GM18526 (cell line): ENCODE data around the gene TRAF7.
A peak's percentile ranks its signal among the peaks of the same experiment; 100 is the strongest.

Source experiments
- POLR2A ChIP-seq: IDR thresholded peaks from 3 replicates; pipeline ENCODE4 v1.6.1; 2011; ENCODE audit not compliant: insufficient read length; ENCODE audit errors: extremely low read depth

TRAF7 gene

GRCh38 chr16:2194166-2194834 is 38.7 kb downstream of the TRAF7 start:
- no peak for TF ChIP-seq POLR2A

- TF ChIP-seq POLR2A, result no peak
Observed at GRCh38 chr16:2194852-2195321, 39.3 kb downstream of the TRAF7 start.

DNA sequence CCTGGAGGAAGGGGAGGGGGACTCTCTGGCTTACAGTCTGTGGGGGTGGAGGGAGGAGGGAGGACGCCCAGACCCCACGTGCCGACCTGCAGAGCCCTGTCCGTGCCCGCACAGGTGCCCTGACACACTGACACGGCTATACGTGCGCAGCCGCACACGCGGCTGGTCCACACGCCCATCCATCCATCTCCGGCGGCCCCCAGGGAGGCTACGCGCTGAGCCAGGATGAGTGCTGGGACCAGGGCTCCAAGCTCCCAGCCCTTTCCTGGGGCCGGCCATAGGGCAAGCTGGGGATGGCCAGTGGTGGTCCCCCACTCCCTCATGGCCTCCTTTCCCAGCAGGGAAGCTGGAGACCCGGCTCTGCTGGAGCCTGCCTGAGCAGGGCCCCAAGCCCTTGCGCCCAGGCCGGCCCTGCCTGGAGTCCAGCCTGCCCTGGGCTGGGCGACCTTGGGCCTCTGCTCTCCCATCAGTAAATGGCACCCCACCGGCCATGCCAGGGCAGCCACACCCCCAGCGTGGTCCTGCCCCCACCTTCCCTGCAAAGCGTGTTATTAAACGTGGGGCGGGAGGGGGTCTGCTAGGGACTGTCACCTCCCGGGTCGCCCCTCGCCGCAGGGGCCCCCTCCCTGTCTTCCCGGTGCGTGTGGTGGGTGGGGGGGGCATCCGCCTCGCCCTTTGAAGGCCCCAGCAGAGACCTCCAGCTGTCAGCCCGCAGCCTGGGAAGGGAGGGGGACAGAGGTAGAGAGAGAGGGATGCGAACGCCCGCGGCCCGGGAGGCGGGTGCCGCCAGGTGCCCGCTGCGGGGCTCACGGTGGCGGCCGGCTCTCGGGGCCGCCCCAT is 40.0 kb downstream of the TRAF7 start:
- TF ChIP-seq POLR2A, result no peak

DNA sequence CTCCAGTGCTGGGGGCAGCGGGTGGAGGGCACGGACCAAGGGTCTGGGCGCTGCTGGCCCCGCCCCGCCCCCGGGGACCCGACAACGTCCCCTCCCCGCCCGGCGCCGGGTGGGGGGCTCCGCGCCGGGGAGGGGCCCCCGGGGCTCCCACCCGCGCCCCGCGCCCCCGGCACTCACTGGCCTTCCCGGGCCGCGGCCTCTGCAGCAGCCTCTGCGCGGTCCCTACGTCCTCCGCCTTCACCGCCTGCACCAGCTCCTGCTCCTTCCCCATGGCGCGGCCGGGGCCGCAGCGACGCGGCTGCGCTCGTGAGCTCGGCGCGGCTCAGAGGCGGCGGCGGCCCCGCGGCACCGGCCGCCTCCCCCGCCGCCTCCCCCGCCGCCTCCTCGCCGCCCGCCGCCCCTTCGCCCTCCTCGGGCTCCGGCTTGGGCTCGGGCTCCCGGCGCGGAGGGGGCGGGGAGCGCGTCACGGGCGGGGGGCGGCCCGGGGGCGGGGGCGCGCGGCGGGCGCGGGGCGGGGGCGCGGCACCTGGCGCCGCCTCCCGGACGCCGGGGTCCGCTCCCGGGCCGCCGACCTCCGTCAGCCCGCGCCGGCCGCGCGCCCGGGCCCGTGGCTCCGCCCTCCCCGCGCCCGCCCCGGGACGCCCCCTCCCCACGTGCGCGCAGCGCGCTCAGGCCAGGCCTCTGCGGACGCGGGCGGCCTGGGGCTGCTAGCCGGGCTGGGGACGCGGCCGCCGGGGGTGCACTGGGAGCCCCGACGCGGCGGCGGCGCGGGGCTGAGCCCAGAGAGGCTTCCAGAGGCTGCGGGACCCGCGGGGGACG is 40.8 kb downstream of the TRAF7 start, which contains the start of gene CASKIN1:
CASKIN1 (minus strand) TSS at position 444 of the 819 bp plus-strand sequence; CDS start at position 271, 173 bp downstream.
- no peak for TF ChIP-seq POLR2A

DNA sequence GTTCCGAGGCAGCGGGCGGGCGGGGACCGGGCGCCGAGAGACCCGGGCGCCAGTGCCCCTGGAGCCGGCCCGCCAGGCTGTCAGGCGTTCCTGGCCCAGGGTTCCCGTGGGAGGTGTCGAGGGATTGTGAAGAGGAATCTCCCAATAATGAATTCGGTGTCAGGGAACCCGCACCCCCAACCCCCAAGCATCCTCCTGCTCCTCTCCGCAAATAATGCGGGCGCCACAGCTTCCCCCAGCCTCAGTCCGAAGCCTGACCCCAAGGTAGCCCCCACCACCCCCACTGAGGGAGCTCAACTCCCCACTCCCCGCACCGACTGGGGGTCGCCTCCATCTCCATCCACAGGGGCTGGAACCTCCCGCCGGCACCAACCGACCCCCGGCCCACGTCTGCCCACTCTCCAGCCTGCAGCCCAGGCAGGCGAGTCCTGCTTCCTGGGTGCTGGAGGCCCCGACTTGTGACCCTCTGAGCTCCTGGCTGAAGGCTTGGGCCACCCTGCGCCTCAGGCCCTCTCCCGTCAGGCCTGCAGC is 41.5 kb downstream of the TRAF7 start:
- TF ChIP-seq POLR2A, result no peak

GRCh38 chr16:2197765-2198164 is 42.2 kb downstream of the TRAF7 start:
- no peak for TF ChIP-seq POLR2A

DNA sequence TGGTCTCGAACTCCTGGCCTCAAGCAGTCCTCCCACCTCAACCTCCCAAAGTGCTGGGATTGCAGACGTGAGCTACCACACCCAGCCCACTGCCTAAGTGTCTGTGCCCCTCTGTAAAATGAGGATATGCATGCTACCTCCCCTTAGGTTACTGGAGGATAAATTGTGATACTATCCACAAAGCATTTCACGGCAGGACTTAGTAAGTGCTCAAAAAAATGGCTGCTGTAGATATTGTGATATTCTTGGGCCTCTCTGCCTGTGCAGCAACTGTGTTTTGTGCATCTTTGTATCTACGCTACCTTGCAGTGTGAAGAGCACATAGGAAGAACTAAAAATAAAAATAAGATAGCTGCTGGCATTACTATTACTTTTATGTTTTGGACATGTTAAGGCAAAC is 42.7 kb downstream of the TRAF7 start:
- TF ChIP-seq POLR2A, result no peak

DNA sequence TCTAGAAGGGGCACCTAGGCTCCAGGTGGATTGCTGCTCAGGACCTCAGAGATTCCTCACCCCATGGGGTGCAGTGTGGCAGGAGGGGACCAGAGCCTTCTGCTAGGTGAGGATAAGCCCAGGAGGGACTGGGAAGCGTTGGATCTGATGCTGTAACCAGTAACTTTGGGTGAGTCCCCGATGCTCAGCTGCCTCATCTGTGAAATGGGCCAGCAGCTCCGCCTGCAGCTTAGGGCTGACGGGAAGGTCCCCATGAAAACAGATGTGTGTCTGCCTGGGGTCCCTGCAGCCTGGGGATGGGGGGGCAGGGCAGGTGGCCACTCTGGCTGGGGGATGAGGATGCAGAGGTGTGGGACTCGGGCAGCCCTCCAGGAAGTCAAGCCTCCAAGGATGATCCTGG is 43.5 kb downstream of the TRAF7 start:
- no peak for TF ChIP-seq POLR2A

DNA sequence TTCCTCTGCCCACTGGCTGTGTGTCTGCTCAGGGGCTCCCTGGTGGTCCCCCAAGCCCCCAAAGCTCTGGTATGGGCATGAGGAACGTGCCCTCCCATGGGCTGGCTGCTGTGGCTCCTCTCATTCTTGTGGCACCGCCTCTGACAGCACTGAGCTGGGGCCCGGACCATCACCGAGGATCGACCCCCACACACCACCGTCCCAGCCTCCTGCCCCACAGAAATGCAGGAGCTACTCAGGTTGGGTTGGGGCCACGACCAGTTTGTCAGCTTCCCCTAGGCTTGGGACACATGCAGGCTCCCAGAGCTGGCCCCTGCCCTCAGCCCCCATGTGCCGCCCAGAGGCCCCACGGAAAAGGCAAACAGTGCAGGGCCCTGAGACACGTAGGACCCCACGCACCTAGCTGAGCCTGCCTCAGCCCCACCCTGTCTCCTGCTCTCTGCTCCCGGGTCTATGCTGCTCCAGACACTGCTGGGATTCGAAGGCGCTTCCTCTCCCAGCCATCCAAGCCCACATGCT is 44.1 kb downstream of the TRAF7 start:
- TF ChIP-seq POLR2A, result no peak

- no peak for TF ChIP-seq POLR2A
Observed at GRCh38 chr16:2200313-2200712, 44.7 kb downstream of the TRAF7 start.

DNA sequence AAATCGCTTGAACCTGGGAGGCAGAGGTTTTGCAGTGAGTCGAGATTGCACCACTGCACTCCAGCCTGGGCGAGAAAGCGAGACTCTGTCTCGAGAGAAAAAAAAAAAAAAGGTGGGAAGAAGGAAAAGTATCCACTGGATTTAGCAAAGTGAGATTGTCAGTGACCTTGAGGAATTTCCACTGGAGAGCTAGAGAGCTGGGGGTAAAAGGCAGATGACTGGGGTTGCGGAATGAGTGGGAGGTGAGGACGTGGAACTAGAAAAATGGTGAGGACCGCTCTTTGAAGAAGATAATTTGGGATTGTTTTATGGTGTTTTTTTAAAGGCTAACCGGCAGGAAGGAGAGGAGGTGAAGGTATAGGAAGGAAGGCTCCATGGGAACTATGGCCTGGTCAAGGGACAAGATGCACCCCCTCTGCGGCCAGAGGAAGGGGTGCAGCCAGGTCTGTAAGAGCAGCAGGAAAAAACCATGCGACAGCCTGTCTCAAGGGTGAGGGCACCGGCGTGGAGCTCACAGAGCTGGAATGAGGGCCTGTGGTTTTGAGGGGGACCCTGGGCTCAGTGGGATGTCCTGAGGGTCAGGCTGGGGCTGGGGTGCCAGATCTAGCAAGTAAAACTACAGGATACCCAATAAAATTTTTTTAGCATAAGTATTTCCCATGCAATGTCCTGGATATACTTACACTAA is 49.0 kb downstream of the TRAF7 start:
- TF ChIP-seq POLR2A, result no peak

DNA sequence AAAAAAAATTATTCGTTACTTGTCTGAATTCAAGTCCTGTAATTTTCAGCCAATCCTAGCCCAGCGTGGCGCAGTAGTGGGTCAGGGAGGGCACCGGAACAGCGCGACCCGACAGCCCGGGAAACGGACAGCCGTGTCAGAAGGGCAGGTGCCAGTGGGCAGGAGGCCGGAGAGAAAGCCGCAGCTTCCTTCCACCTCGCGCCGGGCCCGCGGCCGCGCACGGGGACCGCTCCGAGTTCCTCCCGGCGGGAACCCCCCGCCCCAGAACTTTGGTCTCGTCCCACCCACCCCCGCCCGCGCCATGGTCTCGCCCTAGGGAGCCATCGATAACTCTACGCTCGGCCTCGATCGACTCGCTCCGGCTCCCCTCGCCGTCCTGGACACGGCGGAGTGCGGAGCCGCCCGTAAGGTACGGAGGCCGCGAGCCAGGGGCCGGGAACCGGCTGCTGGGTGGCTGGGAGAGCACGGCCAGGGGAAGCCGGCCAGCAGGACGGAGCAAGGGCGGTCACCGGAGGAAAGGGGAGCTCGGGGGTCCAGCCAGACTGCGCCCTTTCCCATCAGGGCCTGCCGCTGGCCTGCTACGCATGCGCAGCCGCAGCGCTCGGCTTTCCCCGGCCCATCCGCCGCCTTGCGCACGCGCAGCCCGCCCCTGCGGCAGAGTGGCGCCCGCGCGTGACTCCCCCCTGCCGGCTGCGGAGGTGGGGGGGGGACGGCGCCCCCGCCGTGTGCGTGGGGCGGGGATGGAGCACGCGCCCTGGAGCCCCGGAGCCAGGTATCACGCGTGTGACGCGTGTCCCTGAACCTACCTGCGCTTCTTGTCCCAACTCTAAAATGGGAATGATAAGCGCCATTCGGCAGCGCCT is 49.8 kb downstream of the TRAF7 start, which contains the start of gene MLST8:
MLST8 (plus strand) TSS at position 351 of the 863 bp plus-strand sequence. CDS start 632 bp downstream, outside the sequence.
- peak; percentile 93 for TF ChIP-seq POLR2A

DNA sequence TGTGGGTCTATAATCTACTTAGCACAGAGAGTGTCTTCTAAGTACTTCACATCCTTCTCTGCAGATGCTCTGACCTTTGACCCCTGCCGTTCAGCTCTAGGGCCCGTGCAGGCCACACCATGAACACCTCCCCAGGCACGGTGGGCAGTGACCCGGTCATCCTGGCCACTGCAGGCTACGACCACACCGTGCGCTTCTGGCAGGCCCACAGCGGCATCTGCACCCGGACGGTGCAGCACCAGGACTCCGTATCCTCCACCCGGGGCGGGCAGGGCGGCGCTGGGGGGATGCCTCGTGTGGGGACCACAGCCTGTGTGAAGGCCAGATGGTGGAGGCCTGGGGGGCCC is 50.4 kb downstream of the TRAF7 start:
- no peak for TF ChIP-seq POLR2A

DNA sequence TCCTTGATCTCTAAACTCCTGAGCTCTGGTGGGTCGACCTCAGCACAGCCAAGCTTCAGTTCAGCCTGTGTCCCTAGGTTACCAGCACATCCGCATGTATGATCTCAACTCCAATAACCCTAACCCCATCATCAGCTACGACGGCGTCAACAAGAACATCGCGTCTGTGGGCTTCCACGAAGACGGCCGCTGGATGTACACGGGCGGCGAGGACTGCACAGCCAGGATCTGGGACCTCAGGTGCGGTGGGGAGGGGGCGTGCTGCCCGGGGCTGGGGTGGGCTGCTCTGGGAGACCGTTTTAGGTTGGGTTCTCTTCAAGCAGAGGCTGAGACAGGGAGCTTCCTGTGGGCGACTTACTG is 50.8 kb downstream of the TRAF7 start:
- TF ChIP-seq POLR2A, result no peak
